ENCODE measurements around the gene CCDC116. TPM values are rescaled to one million over a fixed set of nuclear protein-coding genes. Genes with fewer than 3 reads are reported as not detected.
"Not testable (repeated sequence)": the region's sequence is repeated elsewhere in the genome, so short reads cannot be mapped to it uniquely, and the experiment has no call there.

CCDC116 gene
- total RNA-seq, 2 donors from 2014 or later = 0.49 to 0.53 TPM

DNA sequence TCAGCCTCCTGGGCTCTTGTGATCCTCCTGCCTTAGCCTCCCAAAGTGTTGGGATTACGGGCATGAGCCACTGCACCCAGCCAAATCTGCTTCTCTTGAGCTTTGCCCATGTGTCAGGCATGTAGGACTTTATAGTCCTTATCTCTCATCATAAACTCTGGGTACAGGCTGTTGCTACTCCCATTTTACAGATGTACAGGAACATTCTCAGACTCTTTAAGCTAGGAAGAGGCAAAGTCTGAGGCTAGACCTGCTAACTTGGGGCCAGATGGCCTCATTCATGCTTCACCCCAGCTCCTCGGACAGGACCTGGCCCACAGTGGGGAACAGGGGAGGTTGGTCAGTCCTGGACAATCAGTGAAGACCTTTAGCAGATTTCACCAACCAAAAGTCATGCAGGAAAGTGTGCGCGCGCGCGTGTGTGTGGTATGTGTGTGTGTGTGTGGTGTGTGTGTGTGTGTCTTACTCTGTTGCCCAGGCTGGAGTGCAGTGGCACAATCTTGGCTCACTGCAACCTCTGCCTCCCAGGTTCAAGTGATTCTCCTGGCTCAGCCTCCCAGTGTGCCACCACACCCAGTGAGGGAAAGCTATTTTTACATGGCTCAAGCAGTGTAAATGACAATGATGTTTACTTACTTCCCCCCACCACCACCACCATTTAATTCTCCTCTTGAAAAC is 26.5 kb upstream of the CCDC116 start:
- DNase-seq = no peak
- intact Hi-C loops (cut with DNase I, micrococcal nuclease) = no loop called here
- ATAC-seq = peak; percentile 70

DNA sequence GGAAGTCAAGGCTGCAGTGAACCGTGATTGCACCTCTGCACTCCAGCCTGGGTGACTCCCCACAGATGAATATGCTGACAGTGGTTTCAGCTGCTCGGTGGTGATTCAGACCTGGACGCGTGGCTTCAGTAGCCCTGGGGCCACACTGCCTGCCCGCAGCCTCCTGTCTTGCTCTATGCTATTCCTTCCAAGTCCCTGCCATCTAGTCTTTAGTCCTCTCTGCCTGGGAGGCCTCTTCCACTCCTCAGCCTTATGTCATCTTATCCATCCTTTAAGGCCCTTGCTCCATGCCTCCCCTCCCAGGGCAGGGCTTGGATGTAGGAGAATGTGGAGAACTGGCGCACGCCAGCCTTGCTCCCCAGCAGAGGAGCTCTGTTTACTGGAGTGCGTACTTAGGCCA is 25.8 kb upstream of the CCDC116 start:
- ATAC-seq = no peak

DNA sequence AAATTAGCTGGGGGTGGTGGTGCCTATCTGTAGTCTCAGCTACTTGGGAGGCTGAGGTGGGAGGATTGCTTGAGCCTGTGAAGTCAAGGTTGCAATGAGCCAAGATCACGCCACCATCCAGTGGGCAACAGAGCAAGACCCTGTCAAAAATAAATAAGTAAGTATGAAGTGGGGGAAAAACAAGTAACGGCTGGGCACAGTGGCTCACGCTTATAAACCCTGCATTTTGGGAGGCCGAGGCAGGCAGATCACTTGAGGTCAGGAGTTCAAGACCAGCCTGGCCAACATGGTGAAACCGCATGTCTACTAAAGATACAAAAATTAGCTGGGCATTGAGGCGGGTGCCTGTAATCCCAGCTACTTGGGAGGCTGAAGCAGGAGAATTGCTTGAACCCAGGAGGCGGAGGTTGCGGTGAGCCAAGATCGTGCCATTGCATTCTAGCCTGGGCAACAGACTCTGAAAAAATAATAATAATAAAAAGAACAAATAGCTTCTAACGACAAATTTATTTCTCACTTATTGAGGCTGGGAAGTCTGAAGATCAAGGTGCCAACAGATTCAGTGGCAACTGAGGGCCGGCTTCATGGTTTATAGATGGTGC is 22.9 kb upstream of the CCDC116 start:
- DNase-seq; intact Hi-C loops (cut with DNase I, micrococcal nuclease); ATAC-seq: not testable (repeated sequence)

More for the DNA sequence above, 25.8 kb upstream of the CCDC116 start:
- no peak for DNase-seq
- intact Hi-C loops (cut with DNase I, micrococcal nuclease) = no loop called here

DNA sequence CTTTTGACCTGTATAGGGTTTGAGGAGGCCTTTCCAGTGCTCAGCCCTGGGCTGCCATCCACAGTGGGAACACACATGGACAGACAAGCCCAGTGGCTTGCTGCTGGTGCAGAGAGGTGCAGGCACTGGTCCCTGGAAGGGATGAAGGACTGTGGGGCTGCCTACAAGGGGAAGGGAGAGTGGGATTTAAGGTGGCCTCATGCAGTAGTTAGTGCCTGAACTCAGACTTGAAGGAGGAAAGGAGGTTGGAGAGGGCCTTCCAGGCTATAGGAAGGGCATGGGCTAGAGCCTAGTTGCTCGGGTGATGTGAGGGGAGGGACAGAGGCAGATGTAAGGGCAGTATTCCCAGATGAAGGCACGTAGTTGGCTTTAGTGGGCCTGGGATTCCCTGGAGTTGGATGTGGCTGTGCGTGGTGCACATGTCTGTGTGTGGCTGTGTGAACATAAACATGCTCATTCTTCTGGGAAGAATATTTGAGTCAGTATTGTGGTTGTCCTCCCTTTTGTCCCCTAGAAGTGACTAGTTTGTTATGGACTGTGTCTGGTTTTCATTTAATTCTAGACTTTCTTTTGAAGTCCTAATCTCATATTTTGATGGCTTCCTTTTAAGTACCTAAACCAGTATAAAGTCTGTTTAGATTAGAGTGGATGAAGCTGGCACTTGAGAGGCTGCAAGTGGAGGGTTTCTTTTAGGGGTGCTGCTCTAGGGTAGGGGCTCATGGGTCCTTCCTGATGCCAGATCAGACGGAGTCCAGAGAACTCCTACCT is 21.2 kb upstream of the CCDC116 start:
- DNase-seq (no peak), ATAC-seq (no peak)
- intact Hi-C loops (cut with DNase I, micrococcal nuclease) = no loop called here

GRCh38 chr22:21612858-21613257 is 19.7 kb upstream of the CCDC116 start:
- DNase-seq (no peak), ATAC-seq (peak; percentile 75)
- intact Hi-C loops (cut with DNase I, micrococcal nuclease) = no loop called here

DNA sequence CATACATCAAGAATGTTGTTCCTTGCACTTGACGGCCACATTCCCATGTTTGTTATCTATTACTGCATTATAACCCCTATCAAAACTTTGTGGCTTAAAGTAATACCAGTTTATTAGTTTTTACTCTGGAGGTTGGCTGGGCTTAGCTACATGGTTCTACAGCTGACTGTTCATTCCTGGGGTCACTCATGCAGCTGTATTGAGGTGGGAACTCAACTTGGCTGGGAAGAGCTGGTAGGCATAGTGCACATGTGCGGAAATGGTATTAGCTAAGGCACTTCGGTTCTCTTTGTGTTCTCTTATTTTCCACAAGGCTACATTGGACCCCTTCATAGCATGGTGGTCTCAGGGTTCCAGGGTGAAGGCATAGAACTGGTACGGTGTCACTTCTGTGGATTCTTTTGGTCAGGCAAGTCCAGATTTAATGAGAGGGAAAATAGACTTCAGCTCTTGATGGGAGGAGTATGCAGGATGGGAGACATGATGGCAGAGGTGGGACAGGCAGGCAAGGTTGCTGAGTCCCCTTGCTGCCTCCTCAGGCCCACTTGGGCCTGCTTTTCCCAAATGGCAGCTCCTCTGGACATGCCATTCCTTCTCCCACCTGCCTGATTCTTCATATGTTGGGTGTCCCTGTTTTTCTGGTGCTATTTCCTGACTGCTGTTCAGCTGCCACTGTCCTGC is 18.9 kb upstream of the CCDC116 start:
- ATAC-seq (no peak), DNase-seq (no peak)
- intact Hi-C loops (cut with DNase I, micrococcal nuclease) = no loop called here

DNA sequence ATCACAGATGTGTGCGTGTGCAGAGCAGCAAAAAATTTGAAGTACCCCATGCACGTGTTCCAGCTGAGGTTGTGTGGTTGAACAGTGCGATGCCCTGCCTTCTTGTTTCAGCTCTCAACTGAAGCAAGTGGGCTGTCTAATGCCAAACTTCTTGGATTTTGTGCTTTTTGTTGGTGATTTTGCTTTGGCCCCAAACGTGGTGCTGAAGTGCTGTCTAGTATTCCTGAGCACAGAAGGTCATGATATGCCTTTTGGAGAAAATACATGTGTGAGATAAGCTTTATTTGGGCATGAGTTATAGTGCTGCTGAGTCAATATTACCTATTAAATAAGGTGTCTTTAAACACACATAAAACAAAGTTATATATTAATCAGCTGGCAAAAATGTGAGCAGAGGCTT is 16.8 kb upstream of the CCDC116 start:
- intact Hi-C loops (cut with DNase I, micrococcal nuclease) = no loop called here
- no peak for DNase-seq
- ATAC-seq = peak; percentile 63

DNA sequence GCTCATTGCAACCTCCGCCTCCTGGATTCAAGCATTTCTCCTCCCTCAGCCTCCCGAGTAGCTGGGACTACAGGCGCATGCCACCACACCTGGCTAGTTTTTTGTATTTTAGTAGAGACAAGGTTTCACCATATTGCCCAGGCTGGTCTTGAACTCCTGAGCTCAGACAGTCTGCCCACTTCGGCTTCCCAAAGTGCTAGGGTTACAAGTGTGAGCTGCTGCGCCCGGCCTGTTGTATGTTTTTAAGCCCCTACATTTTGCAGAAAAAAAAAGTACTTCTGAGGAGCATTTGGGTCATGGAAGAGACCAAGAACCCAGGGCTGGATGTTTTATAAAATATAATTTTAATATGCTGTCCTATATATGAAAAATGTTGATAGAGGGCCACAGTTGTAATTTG is 15.2 kb upstream of the CCDC116 start:
- DNase-seq; intact Hi-C loops (cut with DNase I, micrococcal nuclease); ATAC-seq: not testable (repeated sequence)

DNA sequence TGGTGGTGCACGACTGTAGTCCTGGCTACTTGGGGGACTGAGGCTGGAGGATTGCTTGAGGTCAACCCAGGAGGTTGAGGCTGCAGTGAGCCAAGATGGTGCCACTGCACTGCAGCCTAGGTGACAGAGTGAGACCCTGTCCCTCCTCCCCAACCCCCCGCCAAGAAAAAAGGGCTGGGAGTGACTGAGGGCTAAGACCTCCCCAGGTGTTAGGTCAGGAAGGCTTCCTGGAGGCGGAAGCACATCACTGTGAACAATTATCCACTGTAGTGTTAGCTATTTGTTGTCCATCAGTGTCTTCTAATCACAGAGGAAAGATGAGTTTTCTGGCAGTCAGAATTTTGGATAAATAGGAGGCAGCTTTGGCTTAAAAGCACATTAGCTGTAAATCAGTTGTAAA is 11.5 kb upstream of the CCDC116 start:
- intact Hi-C loops (cut with DNase I, micrococcal nuclease) = loop anchor here in 1 of 2 donors (10.0 kb wide), 1 partner anchor 46 kb away; no protein-coding TSS in a partner anchor
- ATAC-seq = no peak
- no peak for DNase-seq

GRCh38 chr22:21622011-21622918 is 10.3 kb upstream of the CCDC116 start:
- peak; percentile 15 for ATAC-seq
- DNase-seq = no peak
- intact Hi-C loops (cut with DNase I, micrococcal nuclease) = loop anchor here in 1 of 2 donors (10.0 kb wide), 1 partner anchor 47 kb away; no protein-coding TSS in a partner anchor

- DNase-seq (no peak), ATAC-seq (no peak)
- intact Hi-C loops (cut with DNase I, micrococcal nuclease) = loop anchor here in 1 of 2 donors (10.0 kb wide), 1 partner anchor 48 kb away; no protein-coding TSS in a partner anchor
Observed at GRCh38 chr22:21622919-21623647, 9.5 kb upstream of the CCDC116 start.

DNA sequence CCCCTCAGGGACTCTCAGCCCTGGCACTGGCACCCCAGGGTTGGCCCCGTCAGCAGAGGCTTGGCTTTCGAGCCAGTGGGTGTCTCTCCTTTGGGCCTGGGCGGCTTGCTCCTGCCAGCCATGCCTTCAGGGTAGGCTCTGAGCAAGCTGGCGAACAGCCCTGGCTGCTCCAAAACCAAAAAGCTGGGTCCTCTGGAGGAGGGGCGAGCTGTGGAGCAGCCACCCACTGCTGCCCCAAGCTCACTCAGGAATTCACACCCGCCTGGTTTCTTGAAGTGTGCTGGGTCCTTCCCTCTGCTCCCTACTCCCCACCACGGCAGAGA is 9.0 kb upstream of the CCDC116 start:
- intact Hi-C loops (cut with DNase I, micrococcal nuclease) = loop anchor here in 1 of 2 donors (10.0 kb wide), 1 partner anchor 49 kb away; no protein-coding TSS in a partner anchor

DNA sequence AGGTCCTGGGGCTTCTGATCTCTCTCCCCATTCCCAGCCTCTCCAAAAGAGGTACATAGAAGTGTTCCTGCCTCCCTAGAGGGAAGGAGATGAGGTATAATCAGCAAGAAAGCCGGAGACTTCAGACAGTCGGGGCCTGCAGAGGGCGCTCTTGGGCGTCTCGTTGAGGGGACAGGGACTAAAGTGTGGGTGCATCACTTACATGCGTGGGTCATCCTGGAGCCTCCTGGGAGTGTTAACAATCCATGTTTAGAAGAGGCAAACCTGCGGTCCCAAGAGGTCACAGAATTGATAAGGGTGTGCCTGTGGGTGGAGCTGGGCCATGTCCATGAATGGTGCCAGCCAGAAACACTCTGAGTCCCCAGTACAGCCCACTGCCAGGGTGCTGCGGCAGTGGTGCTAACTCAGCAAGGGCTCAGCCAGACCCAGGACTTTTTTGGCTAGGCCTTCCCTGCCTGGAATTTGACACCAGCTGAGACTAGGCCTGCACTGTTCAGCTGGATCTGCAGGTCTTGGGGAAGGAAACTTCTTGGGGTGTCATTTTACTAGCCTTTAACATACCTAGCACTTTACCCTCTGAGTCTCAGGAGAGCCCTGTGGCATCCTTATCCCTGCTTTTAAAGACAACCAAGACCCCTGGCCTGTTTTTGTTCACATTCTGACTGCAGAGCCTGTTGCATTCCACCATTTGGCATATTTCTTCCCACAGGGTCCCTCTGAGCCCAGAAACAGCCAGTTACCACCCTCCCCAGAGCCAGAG is 8.3 kb upstream of the CCDC116 start:
- intact Hi-C loops (cut with DNase I, micrococcal nuclease) = loop anchor here in 1 of 2 donors (10.0 kb wide), 1 partner anchor 49 kb away; no protein-coding TSS in a partner anchor
- peak; percentile 6 for ATAC-seq
- peak in 1 of 2 donors; percentile 43 for DNase-seq

More for the DNA sequence above, 9.0 kb upstream of the CCDC116 start:
- DNase-seq (no peak), ATAC-seq (no peak)

DNA sequence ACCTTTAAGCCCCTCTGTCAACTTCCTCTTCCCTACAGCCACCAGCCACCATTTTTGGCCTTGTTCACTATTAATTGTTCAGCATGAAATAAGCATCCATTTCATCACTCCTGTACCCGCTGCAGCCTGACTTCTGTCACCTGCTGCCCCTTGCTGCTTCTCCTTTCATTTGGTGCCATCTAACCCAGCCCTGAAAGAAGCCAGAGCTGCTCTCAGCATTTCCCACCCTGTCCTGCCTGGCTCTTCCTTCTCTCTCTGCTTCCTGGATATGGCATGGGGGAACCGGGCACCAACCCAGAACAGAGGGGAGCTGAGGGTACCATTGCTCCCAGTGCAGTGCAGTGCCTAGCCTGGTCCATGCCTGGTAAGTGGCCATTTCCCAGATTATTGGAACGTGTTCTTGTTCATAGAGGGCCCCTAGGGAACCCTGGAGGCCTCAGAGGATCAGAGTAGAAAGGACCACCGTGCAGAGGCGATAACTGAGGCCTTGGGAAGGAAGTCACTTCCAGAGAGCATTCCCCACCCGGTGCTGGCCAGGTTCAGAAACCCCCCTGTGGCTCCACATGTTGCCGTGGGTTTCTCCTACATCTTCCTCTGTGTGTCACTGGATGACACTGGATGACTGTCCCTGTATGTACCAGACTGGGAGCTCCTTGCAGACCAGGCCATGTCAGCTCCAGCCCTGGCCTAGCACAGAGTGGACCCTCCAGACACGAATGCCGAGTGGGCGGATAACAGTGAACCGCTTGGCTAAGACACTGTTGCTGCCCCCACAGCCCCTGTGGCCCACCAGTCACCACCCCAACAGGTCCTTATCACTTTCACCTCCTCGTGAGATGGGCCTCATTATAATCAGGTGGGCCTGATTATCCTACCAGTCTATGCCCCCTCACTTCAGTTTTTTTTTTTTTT is 7.4 kb upstream of the CCDC116 start:
- no peak for DNase-seq
- intact Hi-C loops (cut with DNase I, micrococcal nuclease) = loop anchor here in 1 of 2 donors (10.0 kb wide), 1 partner anchor 50 kb away; no protein-coding TSS in a partner anchor
- ATAC-seq = no peak

DNA sequence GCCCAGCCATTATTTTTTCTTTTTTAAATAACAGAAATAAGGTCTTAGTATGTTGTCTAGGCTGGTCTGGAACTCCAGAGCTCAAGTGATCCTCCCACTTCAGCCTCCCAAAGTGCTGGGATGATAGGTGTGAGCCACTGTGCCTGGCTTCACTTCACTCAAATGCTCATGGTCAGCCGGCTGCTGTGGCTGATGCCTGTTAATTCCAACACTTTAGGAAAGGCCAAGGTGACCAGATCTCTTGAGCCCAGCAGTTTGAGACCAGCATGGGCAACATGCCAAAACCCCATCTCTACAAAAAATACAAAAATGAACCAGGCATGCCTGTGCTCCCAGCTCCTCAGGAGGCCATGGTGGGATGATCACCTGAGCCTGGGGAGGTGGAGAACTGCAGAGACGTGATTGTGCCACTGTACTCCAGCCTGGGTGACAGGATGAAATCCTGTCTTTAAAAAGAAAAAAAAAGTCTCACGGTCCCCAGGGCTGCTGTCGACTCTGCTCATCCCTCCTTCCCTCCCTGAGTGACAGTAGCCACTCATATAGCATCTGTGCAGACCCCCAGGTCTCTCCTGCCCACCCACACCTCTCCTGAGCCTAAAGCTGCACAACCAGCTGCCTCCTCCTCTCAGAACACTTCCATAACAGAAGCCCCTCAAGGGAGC is 6.4 kb upstream of the CCDC116 start:
- no peak for ATAC-seq
- DNase-seq = no peak
- intact Hi-C loops (cut with DNase I, micrococcal nuclease) = loop anchor here in 1 of 2 donors (10.0 kb wide), 1 partner anchor 51 kb away; no protein-coding TSS in a partner anchor

Measured in left colon (tissue), 2 donors.